HepG2 (cell line): Measurements from ENCODE around the gene INHBE. TPM values are rescaled to one million over a fixed set of nuclear protein-coding genes. Genes with fewer than 3 reads are reported as not detected.

ENCODE experiments used
- ARNT ChIP-seq: fragments of 450-650 bp; IDR thresholded peaks from 2 replicates; pipeline ENCODE4 v1.6.1; 2017
- ARNT2 ChIP-seq: sonication (generic); formaldehyde crosslinking; IDR thresholded peaks from 2 replicates; pipeline ENCODE4 v1.8.0; 2022; ENCODE audit warnings: mild to moderate bottlenecking, low read depth, missing genetic modification reagents, moderate library complexity
- ATM ChIP-seq: fragments of 450-650 bp; IDR thresholded peaks from 2 replicates; pipeline ENCODE4 v1.7.1; 2017; ENCODE audit warnings: mild to moderate bottlenecking, borderline replicate concordance
- CENPX ChIP-seq: sonication (generic); formaldehyde crosslinking; IDR thresholded peaks from 2 replicates; pipeline ENCODE4 v1.9.0; 2021; ENCODE audit warnings: mild to moderate bottlenecking, missing genetic modification reagents, moderate library complexity
- EED ChIP-seq: sonication (generic); formaldehyde crosslinking; IDR thresholded peaks from 2 replicates; pipeline ENCODE4 v1.5.0; 2020; ENCODE audit warnings: mild to moderate bottlenecking, missing genetic modification reagents
- HCFC1 ChIP-seq: fragments of 150-350 bp; IDR thresholded peaks from 2 replicates; pipeline ENCODE4 v1.6.1; 2014; ENCODE audit warnings: low read depth, low read length
- KDM5A ChIP-seq: fragments of 200-600 bp; sonication (generic); IDR thresholded peaks from 2 replicates; pipeline ENCODE4 v1.7.0; 2018; ENCODE audit warnings: antibody characterized with exemption, mild to moderate bottlenecking, low read length, borderline replicate concordance
- MEIS1 ChIP-seq: sonication (generic); formaldehyde crosslinking; IDR thresholded peaks from 2 replicates; pipeline ENCODE4 v1.9.0; 2021; ENCODE audit warnings: mild to moderate bottlenecking, missing genetic modification reagents, moderate library complexity, borderline replicate concordance
- POLR2AphosphoS5 ChIP-seq: IDR thresholded peaks from 2 replicates; pipeline ENCODE4 v1.6.1; 2012; ENCODE audit warnings: low read depth, low read length
- RFX5 ChIP-seq: IDR thresholded peaks from 2 replicates; pipeline ENCODE4 v1.6.1; 2011; ENCODE audit warnings: low read depth, low read length, improper control_type of control experiment
- SMC3 ChIP-seq: IDR thresholded peaks from 2 replicates; pipeline ENCODE4 v1.6.1; 2011; ENCODE audit warnings: low read length, improper control_type of control experiment
- STAG1 ChIP-seq: sonication (generic); formaldehyde crosslinking; IDR thresholded peaks from 2 replicates; pipeline ENCODE4 v1.4.0; 2020; ENCODE audit warnings: missing genetic modification reagents
- YEATS4 ChIP-seq: sonication (generic); formaldehyde crosslinking; IDR thresholded peaks from 2 replicates; pipeline ENCODE4 v1.4.0; 2020; ENCODE audit warnings: missing genetic modification reagents, borderline replicate concordance
- polyA plus RNA-seq, 8 experiments: library from polyadenylated mRNA; depleted of rRNA in 3 of 8; stranded (reverse) in 7 of 8; unstranded in 1 of 8; fragments of >200 nt; fragmentation: Illumina TruSeq in 4 of 8; extraction: Trizol in 4 of 8; gene quantifications; 2 replicates each; pipeline versions ENCODE4 v1.2.1 to v1.2.3, GENCODE V29; 2011 to 2016; ENCODE audit warnings: low read depth in 4 of 8, missing spikeins in 1 of 8, mixed read lengths in 1 of 8; ENCODE audit not compliant: insufficient read depth in 1 of 8
- total RNA-seq, 5 experiments: library from RNA; depleted of rRNA; stranded (reverse); fragments of >200 nt; fragmentation: Illumina TruSeq; extraction: Trizol; gene quantifications; 2 replicates each; pipeline ENCODE4 v1.2.3, GENCODE V29; 2016; ENCODE audit warnings: low read depth in 1 of 5
- TF ChIP-seq, protein P1 (sequence below): sonication (generic); formaldehyde crosslinking; IDR thresholded peaks from 2 replicates; pipeline ENCODE4 v1.5.0; 2020; ENCODE audit warnings: mild to moderate bottlenecking, missing genetic modification reagents, borderline replicate concordance
- TF ChIP-seq, protein P2 (sequence below), 2 experiments: sonication (generic) in 1 of 2; formaldehyde crosslinking in 1 of 2; IDR thresholded peaks; 2 replicates each; pipeline versions ENCODE4 v1.4.0 to v1.6.1; 2018 to 2020; ENCODE audit warnings: missing genetic modification reagents in 2 of 2, borderline replicate concordance in 1 of 2, low read depth in 1 of 2, mild to moderate bottlenecking in 1 of 2, missing biosample characterization in 1 of 2
- TF ChIP-seq, protein P3 (sequence below): sonication (generic); formaldehyde crosslinking; IDR thresholded peaks from 2 replicates; pipeline ENCODE4 v1.5.0; 2020; ENCODE audit warnings: missing genetic modification reagents, mild to moderate bottlenecking, borderline replicate concordance
- TF ChIP-seq, protein P4 (sequence below): sonication (generic); formaldehyde crosslinking; IDR thresholded peaks from 2 replicates; pipeline ENCODE4 v1.4.0; 2020; ENCODE audit warnings: mild to moderate bottlenecking, missing genetic modification reagents

Gene INHBE
- total and polyA plus RNA-seq, 2 of the 13 experiments (the other 11 are each of a cell fraction or from before 2014, with no cell fraction given), result 17.0 to 32.0 TPM

DNA sequence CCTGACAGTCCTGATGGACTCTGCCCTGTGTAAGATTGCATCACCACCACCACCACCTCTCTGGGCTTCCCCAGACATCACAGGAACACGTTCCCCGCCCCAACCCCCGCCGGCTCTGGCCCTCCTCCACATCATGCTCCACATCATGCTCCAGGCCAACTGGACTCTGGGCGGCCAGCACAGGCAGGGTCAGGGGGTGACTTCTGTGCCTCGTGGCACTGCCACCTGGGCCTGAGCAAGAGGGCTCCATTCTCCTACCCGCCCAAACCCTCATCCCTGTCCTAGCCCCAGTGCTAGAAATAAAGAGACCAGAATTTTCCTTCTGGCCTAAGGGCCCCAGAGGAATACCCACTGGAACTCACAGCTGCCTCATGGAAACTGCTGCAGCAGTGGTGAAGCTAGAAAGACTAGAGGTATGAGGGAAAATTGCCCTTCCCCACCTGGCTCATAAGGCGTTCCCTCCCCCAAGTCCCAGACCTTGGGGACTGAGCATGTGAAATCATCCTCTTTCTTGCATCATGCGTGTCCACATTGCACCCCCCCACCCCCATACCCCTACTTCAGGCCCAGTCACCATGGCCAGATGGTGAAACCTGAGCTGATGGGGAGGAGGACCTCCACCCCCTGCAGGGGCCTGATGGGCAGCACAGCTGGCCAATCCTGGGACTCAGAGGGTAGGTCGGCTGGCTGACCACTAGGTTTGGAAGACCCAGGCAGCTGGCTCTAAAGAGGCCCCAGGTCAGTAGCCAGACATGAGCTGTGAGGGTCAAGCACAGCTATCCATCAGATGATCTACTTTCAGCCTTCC, at the start of gene INHBE (continued):
- TF ChIP-seq, protein P1, sequence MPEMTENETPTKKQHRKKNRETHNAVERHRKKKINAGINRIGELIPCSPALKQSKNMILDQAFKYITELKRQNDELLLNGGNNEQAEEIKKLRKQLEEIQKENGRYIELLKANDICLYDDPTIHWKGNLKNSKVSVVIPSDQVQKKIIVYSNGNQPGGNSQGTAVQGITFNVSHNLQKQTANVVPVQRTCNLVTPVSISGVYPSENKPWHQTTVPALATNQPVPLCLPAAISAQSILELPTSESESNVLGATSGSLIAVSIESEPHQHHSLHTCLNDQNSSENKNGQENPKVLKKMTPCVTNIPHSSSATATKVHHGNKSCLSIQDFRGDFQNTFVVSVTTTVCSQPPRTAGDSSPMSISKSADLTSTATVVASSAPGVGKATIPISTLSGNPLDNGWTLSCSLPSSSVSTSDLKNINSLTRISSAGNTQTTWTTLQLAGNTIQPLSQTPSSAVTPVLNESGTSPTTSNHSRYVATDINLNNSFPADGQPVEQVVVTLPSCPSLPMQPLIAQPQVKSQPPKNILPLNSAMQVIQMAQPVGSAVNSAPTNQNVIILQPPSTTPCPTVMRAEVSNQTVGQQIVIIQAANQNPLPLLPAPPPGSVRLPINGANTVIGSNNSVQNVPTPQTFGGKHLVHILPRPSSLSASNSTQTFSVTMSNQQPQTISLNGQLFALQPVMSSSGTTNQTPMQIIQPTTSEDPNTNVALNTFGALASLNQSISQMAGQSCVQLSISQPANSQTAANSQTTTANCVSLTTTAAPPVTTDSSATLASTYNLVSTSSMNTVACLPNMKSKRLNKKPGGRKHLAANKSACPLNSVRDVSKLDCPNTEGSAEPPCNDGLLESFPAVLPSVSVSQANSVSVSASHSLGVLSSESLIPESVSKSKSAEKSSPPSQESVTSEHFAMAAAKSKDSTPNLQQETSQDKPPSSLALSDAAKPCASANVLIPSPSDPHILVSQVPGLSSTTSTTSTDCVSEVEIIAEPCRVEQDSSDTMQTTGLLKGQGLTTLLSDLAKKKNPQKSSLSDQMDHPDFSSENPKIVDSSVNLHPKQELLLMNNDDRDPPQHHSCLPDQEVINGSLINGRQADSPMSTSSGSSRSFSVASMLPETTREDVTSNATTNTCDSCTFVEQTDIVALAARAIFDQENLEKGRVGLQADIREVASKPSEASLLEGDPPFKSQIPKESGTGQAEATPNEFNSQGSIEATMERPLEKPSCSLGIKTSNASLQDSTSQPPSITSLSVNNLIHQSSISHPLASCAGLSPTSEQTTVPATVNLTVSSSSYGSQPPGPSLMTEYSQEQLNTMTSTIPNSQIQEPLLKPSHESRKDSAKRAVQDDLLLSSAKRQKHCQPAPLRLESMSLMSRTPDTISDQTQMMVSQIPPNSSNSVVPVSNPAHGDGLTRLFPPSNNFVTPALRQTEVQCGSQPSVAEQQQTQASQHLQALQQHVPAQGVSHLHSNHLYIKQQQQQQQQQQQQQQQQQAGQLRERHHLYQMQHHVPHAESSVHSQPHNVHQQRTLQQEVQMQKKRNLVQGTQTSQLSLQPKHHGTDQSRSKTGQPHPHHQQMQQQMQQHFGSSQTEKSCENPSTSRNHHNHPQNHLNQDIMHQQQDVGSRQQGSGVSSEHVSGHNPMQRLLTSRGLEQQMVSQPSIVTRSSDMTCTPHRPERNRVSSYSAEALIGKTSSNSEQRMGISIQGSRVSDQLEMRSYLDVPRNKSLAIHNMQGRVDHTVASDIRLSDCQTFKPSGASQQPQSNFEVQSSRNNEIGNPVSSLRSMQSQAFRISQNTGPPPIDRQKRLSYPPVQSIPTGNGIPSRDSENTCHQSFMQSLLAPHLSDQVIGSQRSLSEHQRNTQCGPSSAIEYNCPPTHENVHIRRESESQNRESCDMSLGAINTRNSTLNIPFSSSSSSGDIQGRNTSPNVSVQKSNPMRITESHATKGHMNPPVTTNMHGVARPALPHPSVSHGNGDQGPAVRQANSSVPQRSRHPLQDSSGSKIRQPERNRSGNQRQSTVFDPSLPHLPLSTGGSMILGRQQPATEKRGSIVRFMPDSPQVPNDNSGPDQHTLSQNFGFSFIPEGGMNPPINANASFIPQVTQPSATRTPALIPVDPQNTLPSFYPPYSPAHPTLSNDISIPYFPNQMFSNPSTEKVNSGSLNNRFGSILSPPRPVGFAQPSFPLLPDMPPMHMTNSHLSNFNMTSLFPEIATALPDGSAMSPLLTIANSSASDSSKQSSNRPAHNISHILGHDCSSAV (CRISPR knock-in tag), result peak; percentile 73; the same call in 1 of the 2 replicates
- TF ChIP-seq RFX5, result no peak
- TF ChIP-seq, protein P2, sequence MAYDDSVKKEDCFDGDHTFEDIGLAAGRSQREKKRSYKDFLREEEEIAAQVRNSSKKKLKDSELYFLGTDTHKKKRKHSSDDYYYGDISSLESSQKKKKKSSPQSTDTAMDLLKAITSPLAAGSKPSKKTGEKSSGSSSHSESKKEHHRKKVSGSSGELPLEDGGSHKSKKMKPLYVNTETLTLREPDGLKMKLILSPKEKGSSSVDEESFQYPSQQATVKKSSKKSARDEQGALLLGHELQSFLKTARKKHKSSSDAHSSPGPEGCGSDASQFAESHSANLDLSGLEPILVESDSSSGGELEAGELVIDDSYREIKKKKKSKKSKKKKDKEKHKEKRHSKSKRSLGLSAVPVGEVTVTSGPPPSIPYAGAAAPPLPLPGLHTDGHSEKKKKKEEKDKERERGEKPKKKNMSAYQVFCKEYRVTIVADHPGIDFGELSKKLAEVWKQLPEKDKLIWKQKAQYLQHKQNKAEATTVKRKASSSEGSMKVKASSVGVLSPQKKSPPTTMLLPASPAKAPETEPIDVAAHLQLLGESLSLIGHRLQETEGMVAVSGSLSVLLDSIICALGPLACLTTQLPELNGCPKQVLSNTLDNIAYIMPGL (CRISPR knock-in tag; IDR thresholded peaks at IDR 0.05; ENCODE audit: borderline replicate concordance in 1 of 2, low read depth in 1 of 2), result peak; percentile 39 to 76; a peak in 3 of 4 replicates
- TF ChIP-seq STAG1 (CRISPR knock-in tag), result no peak; the same call in 1 of the 2 replicates
- TF ChIP-seq SMC3, result peak; percentile 34; the same call in 1 of the 2 replicates
- peak; percentile 80 for TF ChIP-seq POLR2AphosphoS5
- no peak for TF ChIP-seq ARNT
- peak; percentile 96 for TF ChIP-seq MEIS1 (CRISPR knock-in tag)
- TF ChIP-seq, protein P3, sequence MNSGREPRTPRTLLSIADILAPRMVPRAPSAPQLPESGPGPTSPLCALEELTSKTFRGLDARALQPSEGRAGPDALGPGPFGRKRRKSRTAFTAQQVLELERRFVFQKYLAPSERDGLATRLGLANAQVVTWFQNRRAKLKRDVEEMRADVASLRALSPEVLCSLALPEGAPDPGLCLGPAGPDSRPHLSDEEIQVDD, result no peak
- TF ChIP-seq, protein P4, sequence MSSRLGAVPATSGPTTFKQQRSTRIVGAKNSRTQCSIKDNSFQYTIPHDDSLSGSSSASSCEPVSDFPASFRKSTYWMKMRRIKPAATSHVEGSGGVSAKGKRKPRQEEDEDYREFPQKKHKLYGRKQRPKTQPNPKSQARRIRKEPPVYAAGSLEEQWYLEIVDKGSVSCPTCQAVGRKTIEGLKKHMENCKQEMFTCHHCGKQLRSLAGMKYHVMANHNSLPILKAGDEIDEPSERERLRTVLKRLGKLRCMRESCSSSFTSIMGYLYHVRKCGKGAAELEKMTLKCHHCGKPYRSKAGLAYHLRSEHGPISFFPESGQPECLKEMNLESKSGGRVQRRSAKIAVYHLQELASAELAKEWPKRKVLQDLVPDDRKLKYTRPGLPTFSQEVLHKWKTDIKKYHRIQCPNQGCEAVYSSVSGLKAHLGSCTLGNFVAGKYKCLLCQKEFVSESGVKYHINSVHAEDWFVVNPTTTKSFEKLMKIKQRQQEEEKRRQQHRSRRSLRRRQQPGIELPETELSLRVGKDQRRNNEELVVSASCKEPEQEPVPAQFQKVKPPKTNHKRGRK, result no peak
- TF ChIP-seq ARNT2 (CRISPR knock-in tag), result peak; percentile 64; the same call in 1 of the 2 replicates
- no peak for TF ChIP-seq ATM
- TF ChIP-seq HCFC1, result no peak
- peak; percentile 98 for TF ChIP-seq YEATS4 (CRISPR knock-in tag)
- TF ChIP-seq EED (CRISPR knock-in tag), result no peak
- no peak for TF ChIP-seq CENPX
- TF ChIP-seq KDM5A, result peak; percentile 34; the same call in 1 of the 2 replicates
